NCI-H1105 (cell line): ENCODE measurements around the gene ANAPC1.
"Not testable (repeated sequence)": the region's sequence is repeated elsewhere in the genome, so short reads cannot be mapped to it uniquely, and the experiment has no call there.

Experiments used
- DNase-seq: peaks from one replicate; lab custom pipeline; 2025; lab: John Stamatoyannopoulos, UW

ANAPC1 gene, protein sequence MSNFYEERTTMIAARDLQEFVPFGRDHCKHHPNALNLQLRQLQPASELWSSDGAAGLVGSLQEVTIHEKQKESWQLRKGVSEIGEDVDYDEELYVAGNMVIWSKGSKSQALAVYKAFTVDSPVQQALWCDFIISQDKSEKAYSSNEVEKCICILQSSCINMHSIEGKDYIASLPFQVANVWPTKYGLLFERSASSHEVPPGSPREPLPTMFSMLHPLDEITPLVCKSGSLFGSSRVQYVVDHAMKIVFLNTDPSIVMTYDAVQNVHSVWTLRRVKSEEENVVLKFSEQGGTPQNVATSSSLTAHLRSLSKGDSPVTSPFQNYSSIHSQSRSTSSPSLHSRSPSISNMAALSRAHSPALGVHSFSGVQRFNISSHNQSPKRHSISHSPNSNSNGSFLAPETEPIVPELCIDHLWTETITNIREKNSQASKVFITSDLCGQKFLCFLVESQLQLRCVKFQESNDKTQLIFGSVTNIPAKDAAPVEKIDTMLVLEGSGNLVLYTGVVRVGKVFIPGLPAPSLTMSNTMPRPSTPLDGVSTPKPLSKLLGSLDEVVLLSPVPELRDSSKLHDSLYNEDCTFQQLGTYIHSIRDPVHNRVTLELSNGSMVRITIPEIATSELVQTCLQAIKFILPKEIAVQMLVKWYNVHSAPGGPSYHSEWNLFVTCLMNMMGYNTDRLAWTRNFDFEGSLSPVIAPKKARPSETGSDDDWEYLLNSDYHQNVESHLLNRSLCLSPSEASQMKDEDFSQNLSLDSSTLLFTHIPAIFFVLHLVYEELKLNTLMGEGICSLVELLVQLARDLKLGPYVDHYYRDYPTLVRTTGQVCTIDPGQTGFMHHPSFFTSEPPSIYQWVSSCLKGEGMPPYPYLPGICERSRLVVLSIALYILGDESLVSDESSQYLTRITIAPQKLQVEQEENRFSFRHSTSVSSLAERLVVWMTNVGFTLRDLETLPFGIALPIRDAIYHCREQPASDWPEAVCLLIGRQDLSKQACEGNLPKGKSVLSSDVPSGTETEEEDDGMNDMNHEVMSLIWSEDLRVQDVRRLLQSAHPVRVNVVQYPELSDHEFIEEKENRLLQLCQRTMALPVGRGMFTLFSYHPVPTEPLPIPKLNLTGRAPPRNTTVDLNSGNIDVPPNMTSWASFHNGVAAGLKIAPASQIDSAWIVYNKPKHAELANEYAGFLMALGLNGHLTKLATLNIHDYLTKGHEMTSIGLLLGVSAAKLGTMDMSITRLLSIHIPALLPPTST (N-terminal part only)

DNA sequence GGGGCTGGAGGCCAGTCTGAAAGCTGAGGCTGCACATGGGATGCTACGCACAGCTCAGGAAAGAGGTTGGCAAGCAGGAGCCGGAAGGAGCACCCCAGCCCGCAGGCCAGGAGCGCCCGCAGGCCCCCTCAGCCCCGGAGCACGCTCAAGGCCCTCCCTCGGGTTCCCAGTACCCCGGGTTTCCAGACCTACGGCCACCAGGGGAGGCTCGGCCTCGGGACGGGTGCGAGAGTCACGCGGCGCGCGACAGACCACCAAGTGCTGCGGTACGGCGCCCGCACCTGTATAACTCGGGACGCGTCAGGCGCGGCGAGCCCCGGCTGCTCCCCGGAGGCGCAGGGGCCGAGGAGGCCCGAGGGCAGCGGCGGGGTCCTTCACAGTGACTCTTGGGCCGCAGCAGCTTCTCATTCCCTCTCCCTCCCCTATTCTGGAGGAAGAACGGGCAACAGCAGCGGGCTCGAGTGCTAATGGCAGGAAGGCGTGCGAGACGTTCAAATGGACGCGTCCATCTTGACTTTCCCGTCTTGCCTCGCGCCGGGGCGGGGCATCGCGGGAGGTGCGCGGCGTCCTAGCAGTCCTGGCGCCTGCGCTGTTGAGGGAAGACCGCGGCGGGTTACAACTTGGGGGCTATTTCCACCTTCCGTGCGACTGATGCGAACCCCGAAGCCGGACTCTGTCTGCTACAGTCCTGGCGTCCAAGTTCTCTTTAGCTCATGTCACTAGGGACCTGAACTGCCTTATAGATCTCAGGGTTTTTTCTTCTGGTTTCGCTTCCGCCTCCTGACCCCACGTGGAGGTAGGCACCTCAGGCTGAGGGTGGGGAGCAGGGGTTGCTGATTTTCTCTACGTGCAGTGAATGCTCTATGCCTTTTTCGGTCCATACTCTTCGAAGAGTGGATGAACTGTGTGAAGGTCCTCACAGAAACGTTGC, at the start of gene ANAPC1:
TSS of gene ANAPC1 (minus strand) at position 533 of the 931 bp plus-strand sequence. CDS start 3,368 bp downstream, outside the sequence.
- peak; percentile 74 for DNase-seq

DNA sequence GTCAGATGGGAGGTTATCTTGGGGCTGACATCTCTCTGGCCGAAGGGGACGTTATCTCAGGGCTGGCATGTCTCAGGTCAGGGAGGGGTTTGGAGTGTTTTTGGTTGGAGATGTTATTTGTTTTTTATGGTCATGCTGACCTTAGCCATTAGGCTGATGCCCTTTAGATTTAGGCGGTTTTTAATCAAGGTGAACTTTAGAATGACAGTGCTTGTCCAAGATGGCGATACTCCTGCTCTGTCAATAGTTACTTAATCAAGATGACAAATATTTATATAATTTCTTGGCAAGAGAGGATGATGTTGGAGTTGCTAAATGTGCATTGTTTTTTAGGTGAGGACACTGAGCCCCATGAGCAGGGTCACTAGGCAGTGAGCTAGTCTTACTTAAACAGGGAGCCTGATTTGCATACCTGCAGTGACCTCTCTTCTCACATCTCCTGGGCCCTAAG, 48.9 kb upstream of the ANAPC1 start:
- no peak for DNase-seq

DNA sequence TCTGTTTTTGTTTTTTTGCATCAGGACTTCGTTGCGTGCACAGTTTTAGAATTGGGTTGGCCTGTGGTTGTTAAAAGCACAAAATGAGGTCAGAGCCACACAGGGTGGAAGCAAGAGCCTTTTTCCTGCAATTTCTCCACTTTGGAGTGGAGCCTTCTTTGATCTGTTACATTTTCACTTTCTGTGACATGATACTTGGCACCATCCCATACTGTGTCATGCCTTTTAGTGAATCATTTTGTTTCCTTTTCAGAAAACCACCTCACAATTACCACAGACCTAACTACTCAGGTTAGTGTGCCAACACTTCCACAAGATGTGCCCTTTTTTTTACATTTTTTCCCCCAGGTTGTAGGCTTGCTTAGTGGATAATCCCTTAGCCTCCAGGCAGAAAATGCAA, 46.9 kb upstream of the ANAPC1 start:
- no peak for DNase-seq

DNA sequence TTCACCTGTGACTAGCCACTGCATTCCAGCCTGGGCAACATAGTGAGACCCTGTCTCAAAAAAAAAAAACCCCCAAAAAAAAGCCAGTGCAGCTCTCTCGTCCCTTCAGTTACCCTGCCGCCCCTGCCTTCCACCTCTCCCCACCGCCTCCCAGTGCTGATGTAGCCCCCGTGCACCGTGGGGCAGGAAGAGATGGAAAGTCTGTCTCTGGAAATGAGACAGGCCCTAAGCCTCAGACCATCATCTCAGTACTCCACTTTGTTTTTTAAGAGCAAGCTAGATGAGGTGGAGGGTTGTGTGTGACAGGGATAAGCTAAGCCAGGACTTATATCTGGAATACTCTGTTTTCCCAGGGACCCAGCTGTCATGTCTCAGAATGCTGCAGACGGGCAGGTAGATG, 46.4 kb upstream of the ANAPC1 start:
- DNase-seq, result no peak

DNA sequence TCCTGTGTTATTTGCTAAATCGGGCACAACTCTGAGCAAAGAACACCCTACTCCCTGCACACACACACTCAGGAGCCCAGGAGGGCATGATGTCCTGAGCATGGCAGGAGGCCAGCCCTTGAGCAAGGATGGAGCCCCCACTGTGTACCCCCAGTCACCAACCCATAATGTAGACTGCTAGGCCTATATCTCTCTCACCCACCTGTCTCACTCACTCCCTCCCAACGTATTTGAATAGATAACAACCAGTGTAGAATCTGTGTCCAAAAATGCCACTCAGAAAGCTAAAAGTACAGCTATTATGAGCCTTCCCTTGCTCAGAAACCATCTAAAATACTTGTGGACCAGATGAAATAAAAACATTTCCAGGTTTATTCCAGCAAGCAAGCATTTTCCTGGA, 43.7 kb upstream of the ANAPC1 start:
- no peak for DNase-seq

DNA sequence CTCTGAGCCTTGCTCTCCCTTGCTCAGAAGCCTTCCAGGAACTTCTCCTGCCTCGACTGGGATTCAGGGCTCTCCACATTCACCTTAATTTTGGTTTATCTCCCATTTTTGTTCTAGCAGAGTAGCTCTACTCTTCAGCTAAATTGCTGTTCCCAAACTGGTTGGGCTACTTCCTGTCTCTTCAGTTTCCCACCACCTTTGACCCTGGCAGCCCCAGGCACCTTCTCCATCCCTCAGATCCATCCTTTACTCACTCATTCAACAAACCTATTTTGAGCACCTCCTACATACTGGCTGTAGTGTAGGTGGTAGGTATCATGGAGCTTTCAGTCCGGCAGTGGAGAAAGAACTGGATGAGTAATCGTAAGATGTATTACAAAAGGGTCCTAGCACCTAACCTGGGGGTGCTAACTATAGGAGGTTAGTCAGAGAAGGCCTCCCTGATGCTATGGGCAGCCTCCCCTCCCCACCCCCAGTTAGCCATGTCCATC, 40.7 kb upstream of the ANAPC1 start:
- no peak for DNase-seq

DNA sequence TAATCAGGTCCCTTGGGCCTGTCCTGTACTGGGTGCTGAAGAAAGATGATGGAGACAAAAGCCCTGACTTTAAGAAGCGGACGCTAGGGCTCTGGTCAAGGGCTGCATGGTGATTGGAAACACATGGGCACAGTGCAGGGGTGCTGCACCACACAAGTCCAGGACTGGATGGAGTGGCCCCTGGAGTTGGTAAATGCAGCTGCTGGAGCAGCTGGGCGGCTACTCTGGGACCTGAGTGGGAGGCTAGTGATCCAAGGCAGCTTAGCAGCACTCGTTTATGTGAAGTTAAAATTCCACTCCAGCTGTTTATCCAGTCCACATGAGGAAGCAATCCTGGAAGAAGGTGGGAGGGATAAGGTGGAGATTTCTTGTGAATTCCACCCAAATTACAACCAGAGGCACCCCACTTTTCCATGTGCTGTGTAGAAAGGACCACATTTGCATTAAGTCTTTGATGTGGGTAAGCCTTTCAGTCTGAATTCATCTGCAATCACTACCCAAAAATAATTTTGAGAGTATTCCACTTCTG, 39.3 kb upstream of the ANAPC1 start:
- no peak for DNase-seq

DNA sequence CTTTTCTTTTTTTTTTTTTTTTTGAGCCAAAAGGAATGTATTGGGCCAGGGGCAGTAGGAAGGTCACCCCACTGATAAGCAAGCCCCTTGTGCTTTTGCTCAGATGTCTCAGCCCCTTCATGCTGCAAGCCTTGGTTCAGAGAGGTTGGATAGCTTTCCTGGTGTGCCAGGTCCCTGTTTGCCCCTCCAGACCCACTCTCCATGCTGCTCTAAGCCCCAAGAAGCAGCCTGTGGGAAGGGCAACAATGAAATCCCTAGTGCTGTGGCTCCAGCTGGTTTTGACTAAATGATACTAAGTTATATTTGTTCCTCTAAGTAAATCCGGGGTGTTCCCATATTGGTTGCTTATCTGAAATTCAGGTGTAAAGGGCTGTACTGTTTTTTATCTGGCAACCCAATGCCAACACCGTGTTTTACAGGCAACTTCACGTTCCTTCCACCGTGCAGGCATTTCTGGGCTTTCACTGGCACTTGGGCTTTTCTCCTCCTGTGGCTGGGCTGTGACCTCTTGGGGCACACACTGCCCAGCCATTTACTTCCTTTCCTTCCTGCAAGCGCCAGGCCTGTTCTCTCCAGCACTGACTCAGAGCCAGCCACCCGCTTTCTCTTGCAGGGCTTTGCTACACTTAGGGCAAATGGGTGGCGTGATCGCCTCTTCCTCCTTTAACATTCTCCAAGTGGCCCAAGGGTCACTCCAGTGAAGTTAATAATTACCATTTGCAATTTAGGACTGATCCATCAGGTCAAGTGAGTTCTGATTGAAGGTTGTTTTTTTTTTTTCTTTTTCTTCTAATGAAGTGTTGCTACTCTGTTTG, 36.0 kb upstream of the ANAPC1 start:
- no peak for DNase-seq

DNA sequence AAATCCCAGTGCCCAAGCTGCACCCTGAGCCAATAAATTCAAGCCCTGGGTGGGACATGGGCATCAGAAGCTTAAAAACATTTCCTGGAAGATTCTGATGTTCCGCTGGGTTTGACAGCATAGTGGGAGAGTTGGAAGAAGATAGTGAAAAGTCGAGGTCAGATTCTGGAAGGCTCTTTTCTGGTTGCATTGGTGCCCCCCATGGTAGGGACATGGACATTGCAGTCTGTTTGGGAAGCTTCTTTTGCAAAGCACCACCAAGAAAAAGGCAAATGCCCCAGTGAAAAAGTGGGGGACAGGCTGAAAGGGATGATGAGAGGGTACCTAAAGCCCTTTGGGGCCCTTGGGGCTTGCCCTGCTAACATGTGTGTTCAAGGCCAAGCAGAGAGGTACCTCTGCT, 35.4 kb upstream of the ANAPC1 start:
- DNase-seq, result no peak

DNA sequence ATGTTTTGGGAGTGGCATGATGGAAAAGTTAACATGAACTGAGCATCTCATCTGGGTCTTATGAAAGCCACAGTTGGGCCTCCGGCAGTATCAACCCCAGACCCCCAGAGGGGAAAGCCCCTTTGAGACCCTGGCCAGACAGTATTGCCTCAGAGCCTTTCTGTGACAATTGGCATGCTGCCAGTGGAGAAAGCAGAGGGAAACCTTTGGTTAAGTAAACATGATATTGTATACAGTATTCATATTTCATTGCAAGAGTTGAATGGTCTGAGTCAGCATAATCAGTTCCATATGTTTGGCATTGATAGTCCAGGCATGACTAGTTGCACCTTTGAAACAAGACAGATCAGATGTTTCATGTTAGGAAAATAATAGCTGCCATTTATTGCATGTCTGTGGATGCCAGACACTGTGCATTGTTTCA, 34.4 kb upstream of the ANAPC1 start:
- DNase-seq, result no peak

DNA sequence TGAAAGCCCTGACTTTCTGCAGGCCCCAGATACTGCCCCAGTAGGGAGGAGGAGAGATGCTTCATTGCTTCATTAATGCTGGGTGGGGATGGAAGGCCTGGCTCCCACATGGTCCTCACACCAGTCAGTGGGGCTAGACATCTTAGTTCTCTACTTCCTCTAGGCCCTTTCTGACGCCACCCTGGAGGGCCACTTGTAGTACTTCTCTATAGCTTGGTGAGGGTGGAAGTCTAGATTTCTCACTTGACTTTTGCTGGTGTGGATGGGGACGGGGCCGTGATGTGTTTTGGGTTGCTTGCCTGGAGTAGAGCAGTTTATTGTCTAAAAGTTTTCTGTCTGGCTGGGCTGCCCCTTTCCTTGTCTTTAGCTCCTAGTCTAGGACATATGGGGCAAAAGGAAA, 33.1 kb upstream of the ANAPC1 start:
- no peak for DNase-seq

DNA sequence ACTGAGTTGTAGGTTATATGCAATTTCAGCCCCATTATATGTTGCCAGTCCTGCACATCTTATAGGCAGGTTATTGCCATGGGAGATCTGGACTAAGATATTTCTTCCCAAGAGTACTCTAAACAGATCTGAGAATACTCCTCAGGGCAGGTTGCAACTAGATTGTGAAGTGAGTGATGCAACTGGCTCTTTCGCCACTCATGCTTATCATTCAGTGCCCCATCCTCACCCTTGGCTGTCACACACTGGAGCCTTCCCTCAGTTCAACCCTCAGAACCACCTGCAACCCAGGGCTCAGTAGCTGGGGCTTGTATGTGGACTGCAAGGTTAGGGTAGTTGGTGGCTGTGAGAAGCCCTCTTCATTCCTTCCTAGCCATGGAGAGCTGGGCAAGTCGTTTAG, 28.6 kb upstream of the ANAPC1 start:
- DNase-seq, result no peak

DNA sequence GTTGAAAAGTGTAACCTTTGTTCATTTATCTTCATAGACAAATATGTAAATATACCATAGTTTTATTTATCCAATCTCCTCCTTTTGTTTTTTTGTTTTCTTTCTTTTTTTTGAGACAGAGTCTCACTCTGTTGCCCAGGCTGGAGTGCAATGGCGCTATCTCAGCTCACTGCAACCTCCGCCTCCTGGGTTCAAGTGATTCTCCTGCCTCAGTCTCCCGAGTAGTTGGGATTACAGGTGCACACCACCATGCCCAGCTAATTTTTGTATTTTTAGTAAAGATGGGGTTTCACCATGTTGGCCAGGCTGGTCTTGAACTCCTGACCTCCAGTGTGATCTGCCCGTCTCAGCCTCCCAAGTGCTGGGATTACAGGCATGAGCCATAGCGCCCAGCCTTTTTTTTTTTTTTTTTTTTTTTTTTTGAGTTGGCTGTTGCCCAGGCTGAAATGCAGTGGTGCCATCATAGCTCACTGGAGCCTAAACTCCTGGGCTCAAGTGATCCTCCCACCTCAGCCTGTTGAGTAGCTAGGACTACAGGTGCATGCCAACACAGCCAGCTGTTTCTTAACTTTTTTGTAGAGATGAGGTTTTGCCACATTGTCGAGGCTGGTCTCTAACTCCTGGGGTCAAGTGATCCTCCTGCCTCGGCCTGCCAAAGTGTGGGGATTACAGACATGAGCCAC, 27.4 kb upstream of the ANAPC1 start:
- DNase-seq, result not testable (repeated sequence)

DNA sequence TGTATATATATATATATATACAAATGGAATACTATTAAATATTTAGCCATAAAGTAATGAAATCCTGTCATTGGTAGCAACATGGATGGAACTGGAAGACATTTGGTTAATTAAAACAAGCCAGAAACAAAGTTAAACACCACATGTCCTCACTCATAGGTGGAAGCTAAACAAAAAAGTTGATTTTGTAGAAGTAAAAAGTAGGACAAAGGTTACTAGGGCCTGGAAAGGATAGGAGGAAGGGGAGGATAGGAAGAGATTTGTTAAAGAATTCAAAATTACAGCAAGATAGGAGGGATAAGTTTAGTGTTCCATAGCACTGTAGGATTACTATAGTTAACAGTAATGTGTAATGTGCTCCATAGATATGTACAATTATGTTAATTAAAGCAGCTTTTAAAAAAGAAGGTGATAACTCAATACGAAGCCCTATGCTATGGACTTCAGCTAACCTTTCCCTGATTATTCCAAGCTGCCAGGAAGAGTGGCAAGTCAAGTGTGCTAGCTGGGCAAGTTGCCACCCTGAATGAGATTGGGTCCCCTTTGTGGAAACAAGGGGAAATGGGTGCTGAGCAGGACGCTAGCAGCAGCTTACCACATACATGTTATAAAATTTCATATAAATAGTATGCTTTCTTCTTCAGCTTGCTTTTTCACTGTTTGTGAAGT, 26.8 kb upstream of the ANAPC1 start:
- no peak for DNase-seq

DNA sequence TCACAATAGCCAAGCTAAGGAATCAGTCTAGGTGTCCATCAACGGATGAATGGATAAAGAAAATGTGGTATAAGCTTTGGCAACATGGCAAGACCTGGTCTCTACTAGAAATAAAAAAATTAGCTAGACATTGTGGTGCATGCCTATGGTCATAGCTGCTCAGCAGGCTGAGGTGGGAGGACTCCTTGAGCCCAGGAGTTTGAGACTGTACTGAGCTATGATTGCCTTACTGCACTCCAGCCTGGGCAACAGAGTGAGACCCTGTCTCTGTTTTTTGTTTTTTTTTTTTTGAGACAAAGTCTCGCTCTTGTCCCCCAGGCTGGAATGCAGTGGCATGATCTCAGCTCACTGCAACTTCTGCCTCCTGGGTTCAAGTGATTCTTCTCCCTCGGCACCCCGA, 26.0 kb upstream of the ANAPC1 start:
- DNase-seq, result not testable (repeated sequence)

DNA sequence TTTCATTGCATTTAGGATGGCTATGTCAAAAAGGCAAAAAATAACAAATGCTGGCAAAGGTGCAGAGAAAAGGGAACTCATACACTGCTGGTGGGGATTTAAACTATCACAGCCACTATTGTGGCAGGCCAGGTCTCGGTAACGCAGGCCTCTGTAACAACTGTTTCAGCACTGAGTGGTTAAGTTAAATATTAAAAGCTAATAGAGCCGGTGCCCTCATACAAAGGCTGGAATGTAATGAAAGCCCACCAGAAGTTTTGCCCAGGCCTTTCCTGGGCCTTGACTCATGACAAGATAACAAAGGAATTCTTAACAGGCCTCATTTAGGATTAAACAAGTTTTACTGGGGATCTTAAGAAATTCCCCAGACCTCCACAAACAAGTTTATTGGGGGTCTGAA, 25.1 kb upstream of the ANAPC1 start:
- DNase-seq, result no peak

DNA sequence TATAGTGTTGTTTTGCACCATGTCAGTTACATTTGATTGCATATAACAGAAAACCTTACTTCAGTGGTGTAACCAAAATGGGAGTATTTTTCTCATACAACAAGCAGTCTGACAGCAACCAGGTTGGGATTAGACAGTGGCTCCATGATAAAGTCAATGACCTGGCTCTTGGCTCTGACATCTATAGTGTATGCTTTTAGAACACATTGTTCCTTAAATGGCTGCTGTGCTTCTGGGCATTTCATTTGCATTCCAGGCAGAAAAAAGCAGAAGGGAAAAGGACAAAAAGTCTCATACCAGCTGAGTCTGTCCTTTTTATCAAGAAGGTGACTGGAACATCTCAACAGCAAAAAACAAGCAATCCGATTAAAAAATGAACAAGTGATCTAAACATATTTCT, 24.6 kb upstream of the ANAPC1 start:
- DNase-seq, result no peak

DNA sequence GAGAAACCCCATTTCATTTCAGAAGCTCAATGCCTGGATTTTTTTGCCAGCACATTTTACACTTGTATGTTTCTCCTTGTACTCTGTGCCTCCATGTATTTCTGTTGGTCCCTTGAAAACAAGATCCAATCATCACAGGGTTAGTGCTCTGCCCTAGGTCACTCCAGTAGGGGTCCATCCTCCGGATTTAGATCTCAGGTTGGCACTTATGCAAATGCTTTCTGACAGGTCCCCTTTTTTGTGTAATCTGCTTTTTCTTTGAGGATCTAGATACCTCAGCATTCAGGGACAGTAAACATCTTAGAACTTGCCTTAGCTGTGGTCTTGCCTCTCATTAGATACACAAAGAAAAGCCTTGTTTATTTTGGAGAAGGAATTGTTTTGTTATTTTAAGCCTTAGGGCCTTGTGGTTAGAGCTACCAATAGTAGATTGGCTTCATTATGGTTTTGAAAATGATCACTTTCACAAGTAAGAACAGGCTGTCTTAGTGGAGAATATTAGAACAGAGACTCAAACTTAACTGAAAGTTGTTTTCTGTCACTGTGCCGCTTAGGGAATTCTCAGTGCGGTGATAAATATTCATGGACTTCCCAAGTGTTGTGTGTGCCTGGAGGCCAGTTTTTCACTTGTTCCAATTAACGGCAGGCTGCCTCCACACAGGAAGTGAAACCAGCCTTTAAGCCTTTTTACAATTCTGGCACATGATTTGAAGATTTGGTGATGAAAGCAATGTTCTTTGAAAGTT, 22.2 kb upstream of the ANAPC1 start:
- DNase-seq, result no peak
